ENCODE results near the gene FAM107B.

FAM107B gene

GRCh38 chr10:14707481-14707880, 67.2 kb downstream of the FAM107B start:
- no peak for DNase-seq (ENCODE audit: low read depth)
- no peak overlapping the region for H3K4me3 ChIP-seq (ENCODE audit: low read depth, low read length)
- no peak for TF ChIP-seq CTCF (IDR thresholded peaks at IDR 0.05; ENCODE audit: control insufficient read depth, extremely low read depth, insufficient read depth)

- no peak for DNase-seq (ENCODE audit: low read depth)
- H3K4me3 ChIP-seq (ENCODE audit: low read depth, low read length) = no peak overlapping the region
- no peak for TF ChIP-seq CTCF (IDR thresholded peaks at IDR 0.05; ENCODE audit: control insufficient read depth, extremely low read depth, insufficient read depth)
These were observed 69.0 kb downstream of the FAM107B start for GRCh38 chr10:14705548-14706230.

GRCh38 chr10:14703631-14704001, 71.1 kb downstream of the FAM107B start:
- no peak overlapping the region for H3K4me3 ChIP-seq (ENCODE audit: low read depth, low read length)
- no peak for DNase-seq (ENCODE audit: low read depth)
- no peak for TF ChIP-seq CTCF (IDR thresholded peaks at IDR 0.05; ENCODE audit: control insufficient read depth, extremely low read depth, insufficient read depth)

- DNase-seq (ENCODE audit: low read depth) = no peak
- TF ChIP-seq CTCF (IDR thresholded peaks at IDR 0.05; ENCODE audit: control insufficient read depth, extremely low read depth, insufficient read depth) = no peak
- no peak overlapping the region for H3K4me3 ChIP-seq (ENCODE audit: low read depth, low read length)
These were observed 73.2 kb downstream of the FAM107B start for GRCh38 chr10:14701466-14701865.

GRCh38 chr10:14700546-14700945, 74.2 kb downstream of the FAM107B start:
- TF ChIP-seq CTCF (IDR thresholded peaks at IDR 0.05; ENCODE audit: control insufficient read depth, extremely low read depth, insufficient read depth) = no peak
- no peak for DNase-seq (ENCODE audit: low read depth)
- no peak overlapping the region for H3K4me3 ChIP-seq (ENCODE audit: low read depth, low read length)

- no peak overlapping the region for H3K4me3 ChIP-seq (ENCODE audit: low read depth, low read length)
- no peak for TF ChIP-seq CTCF (IDR thresholded peaks at IDR 0.05; ENCODE audit: control insufficient read depth, extremely low read depth, insufficient read depth)
- DNase-seq (ENCODE audit: low read depth) = no peak
These were observed 75.2 kb downstream of the FAM107B start for GRCh38 chr10:14699482-14699881.

- DNase-seq (ENCODE audit: low read depth) = no peak
- H3K4me3 ChIP-seq (ENCODE audit: low read depth, low read length) = no peak overlapping the region
- TF ChIP-seq CTCF (IDR thresholded peaks at IDR 0.05; ENCODE audit: control insufficient read depth, extremely low read depth, insufficient read depth) = no peak
These were observed 75.9 kb downstream of the FAM107B start for GRCh38 chr10:14698829-14699170.

Measured in LNCaP clone FGC (cell line).